Tongue (tissue), 2 donors: Measurements from ENCODE around the gene TRPM5. TPM values are rescaled to one million over a fixed set of nuclear protein-coding genes. Genes with fewer than 3 reads are reported as not detected.
A peak's percentile ranks its signal among the peaks of the same experiment; 100 is the strongest.

ENCODE experiments used
- DNase-seq: peaks from one replicate; pipeline ENCODE4 v3.0.0-alpha.2; 2015
- total RNA-seq: library from RNA; depleted of rRNA; stranded (reverse); fragments of >200 nt; gene quantifications from one replicate; pipeline ENCODE4 v1.2.3, GENCODE V29; 2014

TRPM5 gene
- total RNA-seq, 1 donor from 2014 or later, result 0.41 TPM

DNA sequence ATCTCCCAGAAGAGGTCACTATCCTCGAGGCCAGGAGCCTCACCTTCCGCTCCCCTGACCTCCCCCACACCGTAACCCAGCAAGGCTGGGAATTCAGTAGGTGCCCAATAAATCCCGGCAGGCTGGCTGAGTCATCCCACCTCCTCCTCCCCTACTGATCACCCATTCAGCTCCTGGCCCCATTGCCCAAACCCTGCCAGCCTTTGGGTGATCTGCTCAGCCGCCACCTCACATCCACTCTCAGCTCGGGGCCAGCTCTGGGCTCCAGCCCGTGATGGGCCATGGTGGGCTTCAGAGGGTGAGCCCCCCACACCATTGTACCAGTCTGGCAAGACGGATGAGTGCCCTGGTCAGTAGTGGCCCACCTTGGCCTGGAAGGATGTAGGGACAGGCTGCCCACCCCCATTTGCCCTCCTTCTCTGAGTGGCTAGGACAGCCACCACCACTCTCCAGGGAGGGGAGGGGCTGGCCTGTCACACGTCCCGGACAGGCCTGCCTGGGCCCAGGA is 8.2 kb downstream of the TRPM5 start:
- no peak for DNase-seq

DNA sequence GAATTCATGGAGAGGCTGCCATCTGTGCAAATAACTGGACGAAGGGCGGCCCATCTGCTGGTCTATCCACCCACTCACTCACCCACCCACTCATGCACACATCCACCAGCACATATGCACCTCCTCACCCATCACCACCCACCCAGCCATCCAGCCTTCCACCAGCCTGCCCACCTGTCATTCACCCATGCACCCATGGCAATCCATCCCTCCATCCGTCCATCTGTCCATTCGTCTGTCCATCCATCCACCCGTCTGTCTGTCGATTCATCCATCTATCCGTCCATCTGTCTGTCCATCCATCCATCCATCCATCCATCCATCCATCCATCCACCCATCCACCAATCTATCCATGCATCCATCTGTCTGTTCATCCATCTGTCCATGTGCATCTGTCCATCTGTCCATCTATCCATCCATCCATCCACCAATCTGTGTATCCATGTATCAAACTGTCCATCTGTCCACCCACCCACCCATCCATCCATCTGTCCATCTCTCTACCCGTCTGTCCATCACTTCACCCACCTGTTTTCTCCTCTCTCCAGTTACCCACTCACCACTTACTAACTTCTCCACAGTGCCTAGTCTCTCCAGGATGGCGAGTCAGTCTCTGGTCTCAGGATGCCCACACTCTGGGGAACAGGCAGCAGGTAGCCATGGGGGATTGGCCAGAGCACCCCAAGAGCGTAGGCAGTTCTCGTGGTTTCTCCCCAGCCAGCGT is 8.9 kb downstream of the TRPM5 start:
- DNase-seq, result no peak

DNA sequence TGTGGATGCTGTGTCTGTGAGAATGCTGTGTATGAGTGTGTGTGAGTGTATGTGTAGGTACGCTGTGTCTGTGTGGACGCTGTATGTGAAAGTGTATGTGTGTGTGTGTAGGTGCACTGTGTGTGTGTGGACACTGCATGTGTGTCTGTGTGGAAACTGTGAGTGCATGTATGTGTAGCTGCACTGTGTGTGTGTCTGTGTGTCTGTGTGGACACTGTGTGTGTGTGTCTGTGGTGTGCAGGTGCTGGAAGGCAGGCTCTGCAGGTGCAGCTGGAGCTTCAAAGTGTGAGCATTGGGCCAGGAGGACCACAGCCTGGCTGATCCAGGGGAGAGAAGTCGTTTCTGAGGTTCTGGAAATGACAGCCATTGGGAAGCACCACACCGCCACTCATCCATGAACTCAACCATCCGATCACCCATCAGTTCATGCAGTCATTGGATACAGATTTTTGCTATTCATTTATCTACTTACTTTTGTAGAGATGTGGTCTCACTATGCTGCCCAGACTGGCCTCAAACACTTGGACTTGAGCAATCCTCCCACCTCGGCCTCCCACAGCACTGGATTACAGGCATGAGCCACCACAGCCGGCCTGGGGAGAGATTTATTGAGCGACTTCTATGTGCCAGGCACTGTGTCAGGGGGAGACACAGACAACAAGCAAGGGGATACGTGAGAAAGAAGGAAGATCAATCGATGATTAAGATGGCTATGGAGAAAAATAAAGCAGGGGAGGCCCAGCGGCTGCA is 9.6 kb downstream of the TRPM5 start:
- no peak for DNase-seq

DNA sequence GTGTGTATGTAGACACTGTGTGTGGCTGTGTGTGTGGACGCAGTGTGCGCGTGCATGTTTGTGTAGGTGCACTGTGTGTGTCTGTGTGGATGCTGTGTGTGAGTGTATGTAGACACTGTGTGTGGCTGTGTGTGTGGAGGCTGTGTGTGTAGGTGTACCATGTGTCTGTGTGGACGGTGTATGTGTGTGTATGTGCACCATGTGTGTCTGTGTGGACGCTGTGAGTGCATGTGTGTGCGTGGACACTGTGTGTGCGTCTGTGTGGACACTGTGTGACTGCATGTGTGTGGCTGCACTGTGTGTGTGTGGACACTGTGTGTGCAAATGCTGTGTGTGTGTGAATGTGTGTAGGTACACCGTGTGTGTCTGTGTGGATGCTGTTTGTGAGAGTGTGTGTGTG is 10.3 kb downstream of the TRPM5 start:
- no peak for DNase-seq

DNA sequence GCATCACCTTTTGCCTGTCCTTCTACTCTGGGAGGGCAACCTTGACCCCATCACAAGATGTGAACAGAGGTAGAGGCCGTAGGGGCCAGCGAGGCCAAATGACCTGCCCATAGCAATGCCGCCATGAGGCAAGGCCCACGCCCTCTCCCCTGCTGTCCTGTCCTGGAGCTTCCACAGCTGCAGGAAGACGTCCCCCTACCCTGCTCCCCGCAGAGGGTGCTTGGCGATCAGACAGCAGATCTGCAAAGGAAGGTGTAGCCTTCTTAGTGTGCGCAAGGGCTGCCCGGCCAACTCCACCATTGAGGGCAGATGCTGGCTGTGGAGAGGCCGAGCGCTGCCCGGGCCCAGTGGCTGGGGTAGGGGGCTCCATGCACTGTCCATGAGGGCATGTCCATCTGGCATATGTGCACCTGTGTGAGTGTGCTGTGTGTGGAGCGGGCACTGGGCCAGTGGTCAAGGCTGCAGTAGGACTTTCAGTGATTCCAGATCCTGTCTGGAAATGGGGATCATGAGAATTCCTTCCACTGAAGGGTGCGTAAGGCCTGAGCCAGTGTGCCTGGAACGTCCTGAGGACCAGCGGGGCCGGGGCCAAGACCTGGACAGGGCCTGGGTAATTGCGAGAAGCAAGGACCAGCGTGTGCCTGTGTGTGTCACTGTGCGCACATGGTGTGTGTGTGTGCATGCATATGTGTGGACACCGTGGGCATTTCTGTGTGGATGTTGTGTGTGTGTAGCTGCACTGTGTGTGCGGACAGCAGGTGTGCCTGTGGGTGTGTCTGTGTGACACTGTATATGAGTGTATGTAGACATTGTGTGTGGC is 11.0 kb downstream of the TRPM5 start:
- DNase-seq, result no peak

DNA sequence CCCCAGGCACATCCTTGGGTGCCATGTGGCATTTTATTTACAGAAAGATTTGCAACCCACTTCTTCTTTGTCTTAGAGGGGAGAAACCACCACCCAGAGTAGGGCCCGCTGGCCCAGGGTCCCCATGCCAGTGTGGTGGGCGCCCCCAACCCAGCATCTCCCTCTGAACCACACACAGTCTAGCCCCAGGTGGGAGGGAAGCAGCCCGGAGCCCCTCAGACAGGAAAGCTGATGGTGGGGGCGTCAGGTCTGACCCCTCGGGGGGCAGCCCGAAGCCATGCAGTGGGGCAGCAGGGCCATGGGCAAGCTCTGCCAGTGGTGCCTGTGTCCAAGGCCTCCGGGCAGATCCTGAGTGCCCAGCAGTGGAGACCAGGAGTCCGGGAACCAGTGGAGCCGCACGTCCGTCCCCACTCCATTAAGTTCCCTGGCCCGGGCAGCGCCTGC is 11.7 kb downstream of the TRPM5 start:
- DNase-seq, result no peak

DNA sequence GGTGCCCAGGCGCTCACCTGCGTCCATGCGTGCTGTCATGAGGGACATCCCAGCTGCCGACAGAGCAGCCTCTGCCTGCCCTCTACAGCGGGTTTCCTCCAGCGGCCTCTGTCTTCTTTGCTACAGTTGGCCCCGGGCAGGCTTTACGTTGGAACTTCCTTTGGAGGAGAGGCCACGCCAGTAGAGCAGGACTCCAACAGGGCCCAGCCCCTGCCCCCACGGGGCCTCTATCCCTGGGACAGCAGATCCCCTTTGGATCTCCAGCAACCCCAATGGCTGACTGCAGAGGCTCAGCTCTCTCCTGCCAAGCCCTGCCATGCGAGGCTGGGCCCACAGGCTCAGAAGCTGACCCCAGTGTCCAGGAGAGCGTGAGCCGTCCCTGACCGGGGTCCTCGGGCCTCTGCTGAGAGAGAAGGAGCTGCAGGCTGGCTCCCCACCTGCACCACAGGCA is 12.1 kb downstream of the TRPM5 start:
- DNase-seq, result no peak

DNA sequence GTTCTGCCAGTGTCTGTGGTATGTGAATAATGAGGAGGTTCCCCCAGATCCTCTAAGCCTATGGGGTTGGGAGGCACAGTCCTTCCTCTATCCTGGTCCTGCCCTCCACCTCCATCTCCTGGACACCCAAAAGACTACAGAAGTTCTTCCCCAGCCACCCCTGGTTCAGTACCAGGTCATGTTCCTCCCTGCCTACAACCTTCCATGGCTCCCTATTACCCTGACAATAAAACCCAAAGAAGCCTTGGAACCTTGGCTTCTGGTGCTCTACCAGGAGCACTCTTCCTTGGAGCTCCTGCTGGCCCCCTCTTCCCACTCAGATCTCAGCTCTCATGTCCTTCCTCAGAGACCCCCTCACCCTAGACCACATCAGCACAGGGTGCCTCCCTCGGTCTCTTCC is 12.9 kb downstream of the TRPM5 start:
- no peak for DNase-seq

DNA sequence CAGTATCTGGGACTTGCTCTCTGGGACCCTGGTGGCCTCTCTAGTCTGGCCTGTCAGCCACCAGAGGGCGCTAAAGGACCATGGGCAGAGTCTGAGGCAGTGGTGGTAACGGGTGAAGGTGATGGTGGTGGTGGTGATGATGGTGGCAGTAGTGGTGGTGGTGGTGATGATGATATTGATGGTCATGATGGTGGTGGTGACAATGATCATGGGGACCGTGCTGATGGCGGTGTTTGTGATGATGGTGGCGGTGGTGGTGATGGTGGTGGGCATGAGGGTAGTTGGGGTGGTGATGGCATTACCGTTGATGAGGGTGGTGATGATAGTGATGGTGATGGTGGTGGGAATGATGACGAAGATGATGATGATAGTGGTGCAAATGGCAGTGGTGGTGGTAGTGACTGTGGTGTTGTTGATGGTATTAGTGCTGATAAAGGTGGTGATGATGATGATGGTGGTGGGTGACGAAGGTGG is 16.0 kb downstream of the TRPM5 start:
- DNase-seq, result peak; percentile 81

DNA sequence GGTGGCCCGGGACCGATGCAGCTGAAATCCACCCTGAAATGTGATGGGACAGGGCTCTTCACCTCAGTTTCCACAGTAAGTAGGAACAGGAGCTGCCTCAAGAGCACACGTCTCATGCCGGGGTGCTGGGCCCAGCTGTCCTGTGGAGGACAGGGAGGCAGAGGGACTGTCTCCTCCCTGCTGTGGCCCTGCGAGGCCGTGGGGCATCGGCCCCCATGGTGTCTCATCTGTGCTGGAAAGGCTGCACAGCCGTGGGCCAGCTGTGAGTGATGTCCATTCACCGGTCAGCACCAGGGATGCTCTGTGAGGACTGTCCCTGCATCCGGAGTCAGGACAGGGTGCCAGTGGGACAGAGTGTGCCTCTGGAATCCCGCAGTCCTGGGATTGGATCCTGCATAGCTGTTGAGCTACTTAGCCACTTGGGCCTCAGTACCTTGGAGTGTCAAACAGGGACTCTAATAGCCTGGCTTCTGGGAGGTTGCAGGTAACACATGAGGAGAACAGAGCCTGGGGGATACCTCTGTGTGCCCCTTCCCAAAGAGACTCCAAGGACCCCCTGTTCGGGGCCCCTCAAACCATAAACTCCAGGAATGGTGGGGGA is 16.5 kb downstream of the TRPM5 start:
- no peak for DNase-seq

DNA sequence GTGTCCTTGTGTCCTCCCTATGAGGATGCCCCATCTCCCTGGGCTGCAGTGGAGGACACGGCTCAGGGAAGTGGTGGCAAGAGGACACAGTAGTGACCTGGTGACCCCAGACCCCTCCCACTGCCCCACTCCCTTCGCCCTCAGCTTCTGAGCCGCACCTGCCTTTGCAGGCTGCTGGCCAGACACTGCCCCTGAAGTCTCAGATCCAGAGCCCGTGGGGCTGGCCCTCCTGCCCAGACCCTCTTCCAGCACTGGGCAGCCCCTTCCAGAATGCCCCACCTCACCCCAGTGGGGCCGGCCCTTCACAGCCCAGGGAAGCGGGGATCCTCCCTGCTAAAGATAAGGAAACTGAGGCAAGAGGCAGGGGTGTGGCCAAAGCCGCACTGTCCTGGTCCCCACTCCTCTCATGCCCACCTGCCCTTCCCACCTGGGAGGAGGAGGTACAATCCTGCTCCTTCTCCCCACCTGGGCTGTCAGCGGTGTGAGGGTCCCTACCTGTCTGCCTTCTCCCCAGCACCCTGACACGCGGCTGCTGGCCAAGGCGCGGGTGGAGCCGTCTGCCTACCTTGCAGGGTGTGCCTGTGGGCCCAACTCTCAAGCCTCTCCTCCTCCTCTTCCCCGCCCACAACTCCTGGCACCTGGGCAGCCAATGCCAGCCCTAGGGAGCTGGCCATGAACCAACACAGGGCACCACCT is 17.3 kb downstream of the TRPM5 start:
- no peak for DNase-seq

DNA sequence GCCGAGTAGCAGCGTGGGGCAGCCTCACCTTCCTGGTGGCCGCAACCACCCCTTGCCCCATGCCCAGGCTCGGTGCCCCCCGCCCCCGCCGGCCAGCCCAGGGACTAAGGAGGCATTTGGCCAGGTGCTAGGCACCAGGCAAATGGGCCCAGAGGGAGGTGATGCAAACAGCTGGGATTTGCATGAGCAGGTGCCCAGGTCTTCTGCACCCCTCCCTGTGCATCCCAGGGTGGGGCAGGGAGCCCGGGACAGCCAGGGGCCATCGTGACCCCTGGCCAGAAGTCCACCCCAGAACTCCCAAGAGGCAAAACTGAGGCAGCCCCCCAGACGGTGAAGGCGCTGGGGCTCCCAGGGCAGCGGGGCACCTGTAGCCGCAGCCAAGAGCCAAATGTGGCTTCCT is 18.1 kb downstream of the TRPM5 start:
- DNase-seq, result no peak

DNA sequence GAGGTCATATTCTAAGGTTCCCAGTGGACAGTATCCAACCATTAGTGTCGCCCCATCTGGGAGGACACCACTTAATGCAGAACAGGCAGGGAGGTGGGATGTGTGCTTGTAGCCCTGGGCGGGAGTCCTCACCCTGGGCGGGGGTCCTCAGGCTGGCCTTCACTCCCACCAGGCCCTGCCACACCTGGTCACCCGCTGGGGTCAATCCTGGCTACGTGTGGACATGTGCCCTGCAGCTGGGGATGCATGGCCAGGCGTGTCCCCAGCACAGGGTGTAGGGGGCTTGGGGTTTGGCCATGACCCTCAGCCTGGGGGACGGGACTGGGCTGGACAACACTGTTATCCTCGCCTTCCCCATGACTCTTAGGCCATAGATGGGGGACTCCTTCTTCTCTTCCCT is 18.8 kb downstream of the TRPM5 start:
- no peak for DNase-seq

DNA sequence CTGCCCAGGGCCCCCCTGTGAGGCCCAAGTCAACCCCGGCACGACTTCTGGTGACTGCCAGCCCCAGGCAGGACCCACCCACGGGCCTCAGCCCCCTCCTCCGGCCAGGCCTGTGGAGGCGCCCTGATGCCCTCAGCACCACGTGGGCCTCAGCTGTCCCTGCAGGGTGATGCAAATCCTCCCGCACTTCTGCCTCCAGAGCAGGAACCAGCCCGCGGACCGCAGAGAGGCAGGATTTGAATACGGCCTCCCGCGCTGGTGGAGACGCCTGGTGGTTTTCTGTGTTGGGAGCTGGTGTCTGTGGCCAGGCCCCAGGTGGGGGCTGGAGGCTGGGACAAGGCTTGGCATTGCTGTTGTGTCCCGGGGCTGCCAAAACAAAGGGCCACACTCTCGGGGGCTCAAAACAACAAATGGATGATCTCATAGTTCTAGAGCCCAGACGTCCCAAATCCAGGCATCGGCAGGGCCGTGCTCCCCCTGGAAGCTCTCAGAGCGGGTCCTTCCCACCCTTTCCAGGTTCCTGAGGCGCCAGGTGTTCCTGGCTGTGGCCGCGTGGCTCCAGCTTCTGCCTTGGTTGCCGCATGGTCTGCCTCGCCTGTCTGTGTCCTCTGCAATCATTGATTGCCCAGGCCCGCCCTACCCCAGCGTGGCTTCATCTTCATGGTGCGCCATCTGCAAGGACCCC is 19.4 kb downstream of the TRPM5 start:
- DNase-seq, result no peak

DNA sequence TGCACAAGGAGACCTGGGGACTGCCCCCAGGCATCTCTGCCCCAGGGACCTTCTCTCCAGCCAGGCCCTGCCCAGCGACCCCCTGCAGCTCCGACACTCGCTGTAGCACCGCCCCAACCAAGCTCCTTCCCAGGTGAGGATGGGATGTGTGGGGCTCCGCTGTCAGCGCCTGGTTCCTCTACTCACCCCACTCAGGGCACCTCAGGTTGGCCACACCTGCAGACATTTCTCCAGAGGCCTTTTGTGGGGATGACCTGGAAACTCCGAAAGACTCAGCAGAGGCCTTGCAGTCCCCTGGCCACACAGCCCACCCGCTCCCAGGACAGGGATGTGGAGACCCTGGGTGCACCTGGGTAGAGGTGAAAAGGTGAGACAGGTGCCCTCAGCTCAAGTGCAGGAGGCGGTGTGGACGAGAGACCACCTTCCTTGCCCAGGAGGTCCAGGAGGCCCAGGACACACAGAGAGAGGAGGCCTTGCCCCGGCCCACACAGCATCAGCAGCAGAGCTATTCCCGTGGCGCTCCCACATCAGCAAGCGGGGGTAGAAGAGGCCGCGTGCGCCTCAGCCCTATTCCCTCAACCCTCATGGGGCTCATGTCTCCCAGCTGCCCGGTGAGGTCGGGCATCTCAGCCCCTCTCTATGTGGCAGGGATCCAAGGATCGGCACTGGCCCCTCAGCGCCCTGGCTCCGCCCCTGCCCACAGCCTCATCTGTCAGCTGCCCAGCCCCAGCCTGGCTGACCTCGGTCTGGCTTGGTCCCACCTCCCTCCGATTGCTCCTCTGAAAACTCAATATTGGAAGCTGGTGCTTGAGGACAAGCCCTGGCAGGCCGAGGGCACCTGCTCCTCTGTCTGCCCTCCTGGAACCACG is 20.9 kb downstream of the TRPM5 start:
- DNase-seq, result no peak

DNA sequence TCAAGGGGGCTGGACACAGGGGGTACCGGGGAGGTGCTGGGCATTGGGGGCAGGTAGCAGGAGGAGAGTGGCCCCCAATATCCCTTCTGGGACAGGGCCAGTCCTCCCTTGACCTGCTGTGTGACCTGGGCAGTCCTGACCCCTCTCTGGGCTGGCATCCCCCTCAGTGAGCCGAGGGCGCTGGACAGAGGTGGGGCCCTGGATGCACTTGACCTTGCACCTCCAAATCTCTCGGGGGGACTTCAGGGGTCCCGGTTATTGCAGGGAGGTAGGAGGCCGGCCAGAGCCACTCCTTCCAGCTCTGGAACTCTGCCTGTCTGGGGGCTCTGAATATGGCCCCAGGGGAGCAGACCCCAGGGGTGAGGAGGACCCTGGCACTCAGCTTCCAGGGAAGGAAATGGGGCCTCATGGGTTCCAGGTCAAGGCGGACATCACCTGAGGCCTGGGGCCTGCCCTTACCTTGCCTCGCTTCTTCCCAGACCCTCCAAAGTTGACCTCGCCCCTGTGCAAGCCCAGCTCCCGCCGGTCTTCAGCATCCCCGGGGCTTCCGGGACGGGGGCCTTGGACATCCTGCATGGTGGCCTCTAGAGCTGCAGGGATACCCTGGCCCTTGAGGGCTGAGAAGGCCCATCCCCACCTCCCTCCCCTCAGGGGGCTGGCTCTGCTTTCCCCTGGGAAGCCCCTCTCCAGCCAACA is 21.7 kb downstream of the TRPM5 start:
- DNase-seq, result no peak

DNA sequence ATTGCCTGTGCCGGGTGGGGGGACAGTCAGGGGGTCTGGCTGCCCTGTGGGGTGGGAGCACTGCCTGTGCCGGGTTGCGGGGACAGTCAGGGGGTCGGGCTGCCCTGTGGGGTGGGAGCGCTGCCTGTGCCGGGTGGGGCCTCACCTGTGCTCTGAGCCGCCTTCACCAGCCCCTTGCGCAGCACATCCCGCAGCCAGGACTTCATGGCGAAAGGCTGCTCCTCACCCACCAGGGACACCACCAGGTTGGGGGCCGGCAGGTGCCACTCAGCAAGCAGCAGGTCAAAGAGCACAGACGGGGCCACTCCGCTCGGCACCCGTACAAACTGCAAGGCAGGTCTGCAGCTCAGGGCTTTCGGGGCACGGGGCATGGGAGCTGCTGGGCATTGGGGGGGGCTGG is 22.3 kb downstream of the TRPM5 start:
- no peak for DNase-seq

DNA sequence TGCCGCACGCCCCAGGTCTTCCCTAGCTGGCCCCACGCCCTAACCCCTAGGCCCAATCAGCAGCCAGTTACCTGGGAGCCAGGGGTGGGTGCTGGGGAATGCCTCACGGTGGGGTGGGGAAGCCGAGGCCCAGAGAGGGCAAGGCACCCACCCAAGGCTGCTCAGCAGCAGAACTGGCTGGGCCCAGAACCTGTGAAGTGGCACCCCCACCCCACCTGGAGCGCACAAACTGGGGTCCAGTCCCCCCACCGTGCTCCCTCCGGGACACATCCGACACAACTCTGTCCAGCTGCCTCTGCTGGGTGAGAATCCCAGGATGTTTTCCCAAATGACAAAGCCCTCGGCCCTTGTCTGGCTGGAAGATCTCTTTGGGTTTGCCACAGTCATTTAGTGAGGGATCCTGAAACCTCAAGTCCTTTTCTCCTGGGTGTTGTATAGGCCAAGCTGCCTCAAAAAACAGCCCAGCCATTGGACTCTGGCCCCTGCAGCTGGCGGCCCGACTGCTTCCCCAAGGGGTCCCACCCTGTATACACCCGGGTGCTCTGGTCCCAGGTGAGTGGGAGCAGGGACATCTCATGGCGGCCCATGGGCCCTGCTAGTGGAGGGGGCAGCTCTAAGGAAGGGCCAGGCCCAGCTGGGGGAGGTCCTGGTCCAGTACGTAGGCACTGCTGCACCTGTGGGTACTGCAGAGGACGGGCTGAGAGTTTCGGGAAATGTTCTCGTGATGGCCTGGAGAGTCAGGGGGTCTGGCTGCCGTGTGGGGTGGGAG is 22.9 kb downstream of the TRPM5 start:
- DNase-seq, result no peak
